A673 (cell line): Measurements from ENCODE around the gene UBL4B. TPM values are rescaled to one million over a fixed set of nuclear protein-coding genes. Genes with fewer than 3 reads are reported as not detected.

Experiments used
- BruUV-seq: library from RNA; stranded (reverse); fragments of 400-500 nt; replicated peaks from 2 replicates; lab custom pipeline; 2021; lab: Mats Ljungman, UMichigan
- CTCF ChIA-PET: fragments of 300-600 bp; sonication (Branson Sonifier 250); formaldehyde crosslinking; loops from one replicate; lab custom pipeline; 2022; ENCODE audit warnings: antibody characterized with exemption; lab: Charles Lee
- POLR2A ChIA-PET: fragments of 300-600 bp; sonication (Branson Sonifier 250); formaldehyde crosslinking; loops from one replicate; lab custom pipeline; 2022; ENCODE audit warnings: antibody characterized with exemption; ENCODE audit not compliant: low non-redundant PET; lab: Charles Lee
- DNase-seq: peaks from one replicate; pipeline ENCODE4 v3.0.0-alpha.2; 2015; ENCODE audit warnings: low spot score
- H3K27ac ChIP-seq: fragments of 200-600 bp; sonication (generic); 2 replicates; pipeline ENCODE4 v1.5.1; 2016; ENCODE audit warnings: mixed run types, low read depth, mild to moderate bottlenecking, mixed read lengths, antibody characterized with exemption, low read length; ENCODE audit not compliant: poor library complexity, severe bottlenecking
- H3K27me3 ChIP-seq: fragments of 200-600 bp; sonication (generic); replicated peaks from 2 replicates; pipeline ENCODE4 v1.6.1; 2017; ENCODE audit warnings: mixed run types, low read depth, mild to moderate bottlenecking, mixed read lengths, antibody characterized with exemption, low read length; ENCODE audit not compliant: insufficient read depth, poor library complexity
- H3K36me3 ChIP-seq: fragments of 200-600 bp; sonication (generic); 2 replicates; pipeline ENCODE4 v1.6.1; 2016; ENCODE audit warnings: mixed run types, mild to moderate bottlenecking, mixed read lengths, antibody characterized with exemption, low read length; ENCODE audit not compliant: insufficient read depth, poor library complexity, severe bottlenecking
- H3K4me1 ChIP-seq: fragments of 200-600 bp; sonication (generic); 2 replicates; pipeline ENCODE4 v1.6.1; 2017; ENCODE audit warnings: mixed run types, mild to moderate bottlenecking, mixed read lengths, antibody characterized with exemption, low read length; ENCODE audit not compliant: insufficient read depth, poor library complexity, severe bottlenecking
- H3K4me3 ChIP-seq: fragments of 200-600 bp; sonication (generic); 2 replicates; pipeline ENCODE4 v1.5.1; 2016; ENCODE audit warnings: low read depth, mixed run types, mild to moderate bottlenecking, mixed read lengths, low read length; ENCODE audit not compliant: poor library complexity, severe bottlenecking
- H3K9me3 ChIP-seq: fragments of 200-600 bp; sonication (generic); 2 replicates; pipeline ENCODE4 v1.6.1; 2016; ENCODE audit warnings: mixed run types, low read depth, mild to moderate bottlenecking, mixed read lengths, antibody characterized with exemption, low read length; ENCODE audit not compliant: poor library complexity, severe bottlenecking
- EZH2 ChIP-seq: fragments of 200-600 bp; sonication (generic); IDR thresholded peaks from 2 replicates; pipeline ENCODE4 v1.6.1; 2017; ENCODE audit warnings: borderline replicate concordance, low read depth, mild to moderate bottlenecking, mixed read lengths, antibody characterized with exemption, low read length; ENCODE audit not compliant: poor library complexity, severe bottlenecking
- intact Hi-C: fragments of 100-400 bp; cut with micrococcal nuclease; formaldehyde crosslinking; loops from one replicate; pipeline ENCODE4 v1.10.0; 2022; ENCODE audit not compliant: unreplicated experiment
- total RNA-seq: library from RNA; stranded (reverse); gene quantifications from 2 replicates; pipeline ENCODE4 v1.2.3, GENCODE V29; 2021
- TF ChIP-seq, protein P1 (sequence below): fragments of 300-800, 200-600 bp; sonication (generic); conservative IDR thresholded peaks from 2 replicates; pipeline ENCODE4 v1.5.1; 2017; ENCODE audit warnings: low read depth, mild to moderate bottlenecking, antibody characterized with exemption, low read length, moderate library complexity, mixed read lengths

The UBL4B gene
- total RNA-seq, 1 experiment from 2014 or later = not detected

DNA sequence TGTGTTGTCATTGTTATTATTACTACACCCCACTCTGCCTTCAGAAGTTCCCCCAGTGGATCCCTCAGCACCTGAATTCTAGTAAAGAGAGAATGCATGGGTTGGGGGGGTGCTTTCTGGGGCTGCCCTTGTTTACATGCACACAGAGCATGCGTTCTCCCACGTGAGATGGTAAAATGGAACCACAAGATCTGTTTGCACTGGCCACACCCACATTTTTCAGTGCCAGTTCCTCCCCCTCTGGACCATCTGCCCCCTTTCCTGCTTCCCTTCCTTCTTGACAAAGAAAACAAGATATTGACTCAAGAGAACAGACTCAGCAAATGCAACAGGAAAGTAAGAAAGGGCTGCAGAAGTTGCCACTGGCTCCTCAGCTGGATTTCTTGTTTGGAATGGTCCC is 46.9 kb downstream of the UBL4B start:
- DNase-seq = no peak
- POLR2A ChIA-PET = interaction anchor here (0.7 kb wide), 1 partner anchor 733 kb away, joined by 3 read pairs; no protein-coding TSS in a partner anchor
- BruUV-seq = no TSS peak
- Histone ChIP-seq H3K27ac (no peak overlapping the region), H3K36me3 (no peaks in the 10 kb centered on the region), H3K27me3 (peaks cover 67% of the 10 kb centered on the region), H3K4me1 (no peaks in the 10 kb centered on the region), H3K4me3 (no peak overlapping the region), H3K9me3 (no peaks in the 10 kb centered on the region)
- intact Hi-C loops = no loop called here
- CTCF ChIA-PET = no interaction called here
- TF ChIP-seq EZH2 = no peak
- TF ChIP-seq, protein P1, sequence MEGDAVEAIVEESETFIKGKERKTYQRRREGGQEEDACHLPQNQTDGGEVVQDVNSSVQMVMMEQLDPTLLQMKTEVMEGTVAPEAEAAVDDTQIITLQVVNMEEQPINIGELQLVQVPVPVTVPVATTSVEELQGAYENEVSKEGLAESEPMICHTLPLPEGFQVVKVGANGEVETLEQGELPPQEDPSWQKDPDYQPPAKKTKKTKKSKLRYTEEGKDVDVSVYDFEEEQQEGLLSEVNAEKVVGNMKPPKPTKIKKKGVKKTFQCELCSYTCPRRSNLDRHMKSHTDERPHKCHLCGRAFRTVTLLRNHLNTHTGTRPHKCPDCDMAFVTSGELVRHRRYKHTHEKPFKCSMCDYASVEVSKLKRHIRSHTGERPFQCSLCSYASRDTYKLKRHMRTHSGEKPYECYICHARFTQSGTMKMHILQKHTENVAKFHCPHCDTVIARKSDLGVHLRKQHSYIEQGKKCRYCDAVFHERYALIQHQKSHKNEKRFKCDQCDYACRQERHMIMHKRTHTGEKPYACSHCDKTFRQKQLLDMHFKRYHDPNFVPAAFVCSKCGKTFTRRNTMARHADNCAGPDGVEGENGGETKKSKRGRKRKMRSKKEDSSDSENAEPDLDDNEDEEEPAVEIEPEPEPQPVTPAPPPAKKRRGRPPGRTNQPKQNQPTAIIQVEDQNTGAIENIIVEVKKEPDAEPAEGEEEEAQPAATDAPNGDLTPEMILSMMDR = no peak

DNA sequence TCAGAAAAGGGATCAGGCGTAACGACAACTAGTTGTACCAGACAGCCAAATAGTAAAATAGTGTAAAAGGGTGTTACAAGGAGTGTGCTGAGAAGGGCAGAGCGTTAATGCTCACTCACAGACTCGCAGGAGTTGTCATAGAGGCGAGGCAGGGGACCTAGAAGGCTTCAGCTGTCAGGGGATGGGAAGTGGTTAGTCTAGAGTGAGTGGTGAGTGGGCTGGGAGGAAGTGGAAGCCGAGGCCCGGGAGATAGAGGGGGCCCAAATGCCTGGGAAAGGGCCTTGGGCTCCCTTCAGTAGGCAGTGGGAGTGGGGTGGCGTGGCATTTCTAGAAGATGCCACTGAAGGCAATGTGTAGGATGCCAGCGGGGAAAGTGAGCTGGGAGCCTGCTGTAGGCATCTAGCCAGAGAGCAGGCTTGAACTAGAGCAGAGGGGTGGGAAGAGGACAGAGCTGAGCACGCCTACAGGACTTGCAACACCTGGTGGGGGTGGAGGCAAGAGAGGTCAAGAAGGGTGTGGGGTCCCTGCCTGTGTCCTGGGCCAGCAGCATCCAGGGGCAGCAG is 48.4 kb downstream of the UBL4B start:
- no TSS peak for BruUV-seq

DNA sequence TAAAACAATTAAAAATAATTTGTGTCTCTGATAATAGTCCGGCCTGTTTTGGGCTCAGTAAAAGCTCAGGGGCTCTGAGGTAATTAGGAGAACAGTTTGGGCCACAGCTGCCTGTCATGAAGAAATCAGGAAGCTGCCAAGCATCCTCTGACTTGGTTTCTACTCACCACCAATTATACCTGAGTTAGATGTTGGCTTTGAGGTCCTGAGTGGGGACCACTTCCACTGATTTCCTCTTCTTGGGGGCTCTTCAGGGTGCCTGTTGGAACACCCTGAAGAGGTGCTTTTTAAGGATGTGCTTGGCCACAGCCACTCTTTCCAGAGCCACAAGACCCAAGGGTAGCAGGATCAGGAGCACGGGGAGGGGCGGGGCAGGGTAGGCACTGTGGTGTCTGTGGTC is 48.9 kb downstream of the UBL4B start:
- CTCF ChIA-PET = no interaction called here
- H3K4me3 ChIP-seq = no peak overlapping the region
- no peak overlapping the region for H3K27ac ChIP-seq
- intact Hi-C loops = no loop called here
- no peak for TF ChIP-seq EZH2
- peaks cover 69% of the 10 kb centered on the region for H3K27me3 ChIP-seq
- POLR2A ChIA-PET = no interaction called here
- H3K9me3 ChIP-seq = no peaks in the 10 kb centered on the region
- no TSS peak for BruUV-seq
- no peak for DNase-seq
- no peaks in the 10 kb centered on the region for H3K36me3 ChIP-seq
- no peaks in the 10 kb centered on the region for H3K4me1 ChIP-seq

More for the DNA sequence above, 48.4 kb downstream of the UBL4B start:
- intact Hi-C loops = no loop called here
- H3K4me1 ChIP-seq = no peaks in the 10 kb centered on the region
- TF ChIP-seq, protein P1 = no peak
- TF ChIP-seq EZH2 = no peak
- CTCF ChIA-PET = no interaction called here
- DNase-seq = no peak
- no peak overlapping the region for H3K27ac ChIP-seq
- H3K36me3 ChIP-seq = no peaks in the 10 kb centered on the region
- no peak overlapping the region for H3K4me3 ChIP-seq
- H3K27me3 ChIP-seq = peaks cover 69% of the 10 kb centered on the region
- H3K9me3 ChIP-seq = no peaks in the 10 kb centered on the region
- POLR2A ChIA-PET = no interaction called here

DNA sequence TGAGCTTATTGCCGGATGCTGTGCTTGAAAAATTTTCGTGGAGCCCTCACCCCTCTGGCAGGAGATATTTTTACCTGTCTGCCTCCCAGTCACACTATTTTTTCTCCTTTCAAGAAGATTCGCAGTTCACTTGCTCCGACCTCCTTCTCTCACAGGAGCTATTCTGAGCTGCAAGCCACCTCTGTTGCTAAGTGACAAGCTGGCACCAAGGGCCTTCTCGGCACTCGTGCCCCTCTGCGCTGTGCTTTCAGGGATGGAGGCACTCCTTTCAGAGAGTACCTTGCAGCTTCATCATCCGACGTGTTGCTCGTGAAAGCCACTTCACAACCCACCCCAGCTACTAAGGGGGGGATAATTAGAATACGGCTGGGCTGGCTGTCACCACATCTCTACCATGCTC is 49.6 kb downstream of the UBL4B start:
- intact Hi-C loops = no loop called here
- H3K36me3 ChIP-seq = no peaks in the 10 kb centered on the region
- H3K4me3 ChIP-seq = no peak overlapping the region
- TF ChIP-seq, protein P1 = no peak
- ChIA-PET CTCF (no interaction called here), POLR2A (interaction anchor here (0.6 to 0.7 kb wide), 2 partner anchors 32 to 797 kb away, joined by 3 to 4 read pairs; no protein-coding TSS in a partner anchor)
- H3K27ac ChIP-seq = no peak overlapping the region
- BruUV-seq = no TSS peak
- no peaks in the 10 kb centered on the region for H3K4me1 ChIP-seq
- H3K27me3 ChIP-seq = peaks cover 69% of the 10 kb centered on the region
- DNase-seq = no peak
- H3K9me3 ChIP-seq = no peaks in the 10 kb centered on the region
